HL-60/S4 treated with phorbol 12-myristate 13-acetate at 8.2 ng/mL for 4 days and 3 days (cell line): ENCODE data around the gene OSBPL1A.

Source experiments
- in situ Hi-C: fragments of 300-500 bp; cut with MboI; formaldehyde crosslinking; loops from 2 replicates; pipeline ENCODE4 v1.15.0; 2022; ENCODE audit warnings: low sequenced_read_pairs

Gene OSBPL1A

GRCh38 chr18:24397694-24398368 is at the start of gene OSBPL1A:
Gene OSBPL1A (minus strand): TSS chr18:24397824. CDS start chr18:24377533, 20,291 bp downstream.
- in situ Hi-C loops = no loop called here

DNA sequence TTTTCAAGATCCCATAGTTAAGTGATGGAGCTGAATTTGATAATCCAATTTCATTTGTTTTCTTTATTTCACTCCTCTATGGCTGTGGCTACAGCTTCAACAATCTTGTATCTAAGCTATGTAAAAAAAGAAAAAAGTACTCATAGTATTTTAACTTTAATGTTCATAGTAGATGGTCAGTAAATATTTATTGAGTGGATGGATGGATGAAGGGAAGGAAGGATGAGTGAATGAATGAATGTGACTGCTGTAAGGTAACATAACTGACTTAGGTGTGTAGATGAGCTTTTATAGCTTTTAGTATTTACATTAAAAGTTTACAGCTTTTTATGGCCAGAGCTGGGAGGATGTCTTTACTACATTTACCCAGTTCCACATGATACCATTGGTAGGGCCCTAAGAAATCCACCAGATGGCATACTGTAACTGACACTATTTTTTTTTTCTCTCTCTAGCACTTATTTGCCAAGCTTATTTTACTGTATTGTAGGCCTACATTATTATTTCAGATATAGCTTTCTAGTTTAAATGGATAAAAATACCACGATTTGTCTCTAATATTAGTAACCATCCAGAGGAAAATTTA is 49.4 kb upstream of the OSBPL1A start:
- in situ Hi-C loops = no loop called here

DNA sequence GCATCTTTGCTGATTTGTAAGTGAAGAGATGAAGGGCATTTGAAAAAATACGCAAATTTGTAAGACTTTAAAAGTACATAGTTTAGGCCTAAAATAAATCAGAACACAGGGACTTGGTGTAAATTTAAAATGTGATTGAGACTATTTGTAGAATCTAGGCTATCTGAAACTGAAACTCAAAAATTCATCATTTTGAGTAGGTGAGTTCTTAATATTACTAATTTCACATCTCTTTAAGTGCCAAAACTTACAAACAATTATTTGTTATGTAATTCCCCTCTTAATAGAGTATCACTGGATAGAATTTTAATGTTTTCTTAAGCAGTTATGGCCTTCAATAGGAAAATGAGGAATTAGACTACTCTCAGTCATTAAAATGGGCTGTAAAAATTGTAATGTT is 48.8 kb upstream of the OSBPL1A start:
- in situ Hi-C loops = no loop called here

DNA sequence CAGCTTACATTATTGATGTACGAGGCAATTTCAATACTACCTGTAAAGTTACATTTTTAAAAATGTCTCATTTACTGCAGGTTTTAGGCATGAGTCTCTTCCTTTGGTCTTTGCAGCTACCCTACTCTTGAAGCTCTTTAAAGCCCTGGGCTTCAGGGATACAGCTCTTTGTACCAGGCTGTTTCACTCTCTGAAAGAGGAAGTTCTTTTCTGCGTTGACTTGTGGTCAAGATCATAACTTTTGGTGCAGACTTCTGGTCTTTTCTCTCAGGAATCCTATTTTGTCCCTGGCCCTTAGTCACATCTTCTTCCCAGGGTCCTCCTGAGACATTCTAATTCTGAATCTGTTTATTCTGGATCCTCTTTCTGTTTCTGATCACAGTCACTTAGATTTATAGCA is 46.2 kb upstream of the OSBPL1A start:
- in situ Hi-C loops = no loop called here

- in situ Hi-C loops = no loop called here
These were observed 39.3 kb upstream of the OSBPL1A start for GRCh38 chr18:24436939-24437338.

GRCh38 chr18:24432618-24433017 is 35.0 kb upstream of the OSBPL1A start:
- in situ Hi-C loops = no loop called here

DNA sequence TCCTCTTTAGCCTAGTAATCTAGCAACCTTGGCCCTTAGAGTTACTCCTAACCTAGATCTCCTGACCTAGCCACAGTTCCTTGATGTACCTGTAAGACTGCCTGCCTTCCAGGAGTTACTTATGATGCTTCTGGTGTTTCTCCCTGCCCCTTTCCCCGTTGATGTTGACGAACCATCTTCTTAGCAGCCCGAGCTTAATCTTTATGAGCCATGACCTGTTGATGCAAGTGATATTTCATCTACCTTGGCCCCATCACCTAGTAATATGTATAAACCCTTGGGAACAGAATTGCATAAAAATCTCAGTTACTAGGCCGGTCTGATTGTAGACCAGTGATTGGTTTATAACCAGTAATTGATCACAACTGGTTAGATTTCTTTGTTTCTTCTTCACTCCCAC is 31.6 kb upstream of the OSBPL1A start:
- in situ Hi-C loops = no loop called here

DNA sequence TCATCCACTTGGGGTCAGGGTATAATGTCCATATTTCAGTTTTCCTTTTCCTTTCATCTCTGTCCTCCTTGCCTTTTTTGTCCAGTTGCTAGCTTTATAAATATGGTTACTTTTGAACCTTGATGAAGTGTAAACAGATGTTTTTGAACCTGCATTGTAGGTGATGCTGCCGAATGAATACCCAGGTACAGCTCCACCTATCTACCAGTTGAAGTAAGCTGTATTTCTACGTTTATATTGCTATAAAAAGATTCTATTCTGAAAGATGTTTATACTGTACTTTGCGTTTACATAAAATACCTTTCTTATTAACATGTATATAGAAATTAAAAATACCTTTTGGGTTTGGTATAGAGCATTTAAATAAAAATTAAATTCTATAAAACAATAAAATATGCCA is 31.1 kb upstream of the OSBPL1A start:
- in situ Hi-C loops = no loop called here

GRCh38 chr18:24427484-24427883 is 29.9 kb upstream of the OSBPL1A start:
- in situ Hi-C loops = no loop called here

DNA sequence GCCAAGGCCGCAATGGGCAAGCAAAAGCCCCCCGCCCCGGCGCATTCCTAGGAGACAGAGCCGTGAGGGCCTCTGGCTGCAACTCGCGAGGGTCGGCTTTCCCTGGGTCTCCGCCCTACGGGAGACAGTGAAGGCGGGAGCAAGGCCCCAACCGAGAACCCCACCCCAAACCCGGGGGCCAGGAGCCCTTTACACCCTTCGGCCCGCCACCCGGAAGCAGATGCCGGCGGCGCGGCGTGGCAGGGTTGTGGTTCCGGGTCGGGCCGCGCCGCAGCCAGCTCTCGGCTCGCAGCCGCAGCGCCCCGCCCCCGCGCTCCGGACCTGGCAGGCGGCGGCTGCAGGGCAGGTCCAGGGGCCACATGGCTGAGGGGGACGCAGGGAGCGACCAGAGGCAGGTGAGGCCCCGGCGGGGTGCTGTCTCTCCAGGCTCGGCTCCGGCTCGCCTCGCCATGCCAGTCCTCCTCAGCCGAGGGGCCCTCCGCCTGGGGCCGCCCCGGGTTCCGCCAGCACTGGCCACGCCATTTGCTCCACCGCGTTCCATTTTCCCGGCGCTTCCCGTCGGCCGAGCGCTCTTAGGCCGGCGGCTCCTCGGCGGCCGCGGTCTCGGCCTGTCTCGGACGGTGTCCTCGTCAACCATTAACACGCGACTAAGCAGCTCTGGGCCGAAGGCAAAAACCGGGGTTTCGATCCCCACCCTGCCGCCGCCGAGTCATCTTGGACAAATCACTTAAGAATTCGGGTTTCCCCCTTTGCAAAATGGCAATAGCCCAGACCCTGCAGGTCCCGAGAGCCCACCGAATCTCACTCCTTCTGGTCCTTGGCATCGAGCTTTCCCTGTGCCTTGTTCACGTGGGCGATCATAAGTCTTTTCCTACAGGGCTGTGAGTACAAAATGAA is 29.0 kb upstream of the OSBPL1A start, which contains the start of gene IMPACT:
Gene IMPACT, plus strand, starts transcription at position 273 of the 897 bp plus-strand sequence. Its CDS starts 87 bp downstream, at position 360.
- in situ Hi-C loops = no loop called here

DNA sequence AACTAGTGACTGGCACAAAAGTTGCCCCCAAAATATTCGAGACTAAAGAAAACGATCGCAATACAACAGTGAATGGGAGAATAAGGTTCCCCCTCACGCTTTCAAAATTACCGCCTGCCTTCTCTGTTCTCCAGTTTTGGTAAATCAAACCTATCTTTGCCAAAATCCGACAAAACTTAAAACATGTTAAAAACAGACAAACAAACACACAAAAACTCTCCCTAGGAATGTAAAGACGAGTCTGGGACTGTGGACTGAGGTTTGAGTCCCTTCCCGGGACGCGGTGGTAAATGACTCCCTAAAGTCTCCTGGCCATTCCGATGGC is 28.4 kb upstream of the OSBPL1A start:
- in situ Hi-C loops = no loop called here

DNA sequence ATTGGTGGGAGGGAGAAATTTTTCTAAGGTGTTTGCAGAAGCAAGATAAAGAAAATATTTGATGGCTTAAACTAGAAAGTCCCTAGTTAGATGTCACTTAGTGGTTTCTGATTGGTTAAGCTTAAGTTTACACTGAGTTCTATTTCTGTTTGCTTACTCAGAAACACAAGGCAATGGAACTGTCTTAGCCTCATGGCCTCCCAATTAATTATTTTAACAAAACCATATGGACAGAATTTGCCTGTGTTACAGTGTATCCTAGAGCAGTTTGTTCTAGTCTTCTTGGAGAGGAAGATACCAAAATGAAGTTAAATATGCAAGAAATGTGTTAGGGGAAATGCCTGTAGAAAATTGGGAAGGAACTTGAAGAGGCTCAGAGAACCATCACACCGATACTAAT is 24.2 kb upstream of the OSBPL1A start:
- in situ Hi-C loops = no loop called here

- in situ Hi-C loops = no loop called here
These were observed 22.9 kb upstream of the OSBPL1A start for GRCh38 chr18:24420551-24420950.

- in situ Hi-C loops = no loop called here
These were observed 19.9 kb upstream of the OSBPL1A start for GRCh38 chr18:24417480-24417879.

GRCh38 chr18:24414349-24415003 is 16.9 kb upstream of the OSBPL1A start:
- in situ Hi-C loops = no loop called here

- in situ Hi-C loops = no loop called here
These were observed 15.5 kb upstream of the OSBPL1A start for GRCh38 chr18:24413148-24413547.

DNA sequence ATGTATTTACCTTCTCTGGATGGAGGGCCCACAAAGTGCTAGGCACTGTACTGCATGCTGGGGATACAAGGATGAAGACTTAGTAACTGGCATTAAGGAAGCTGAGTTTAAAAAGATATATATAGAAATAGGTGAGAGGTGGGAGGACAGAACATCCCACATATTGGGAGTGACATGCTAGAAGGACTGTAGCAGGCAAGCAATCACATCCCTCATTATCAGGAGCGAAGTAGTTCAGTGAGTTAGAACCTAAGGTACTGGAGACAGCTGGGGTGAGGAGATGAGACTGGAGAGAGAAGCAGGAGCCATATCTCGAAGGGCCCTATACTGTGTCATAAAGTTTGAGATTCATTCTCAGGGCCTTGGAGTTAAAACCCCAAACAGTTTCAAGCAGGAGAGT is 10.9 kb upstream of the OSBPL1A start:
- in situ Hi-C loops = no loop called here

GRCh38 chr18:24404591-24404990 is 7.0 kb upstream of the OSBPL1A start:
- in situ Hi-C loops = no loop called here

GRCh38 chr18:24403076-24403475 is 5.5 kb upstream of the OSBPL1A start:
- in situ Hi-C loops = no loop called here

GRCh38 chr18:24402209-24402785 is 4.7 kb upstream of the OSBPL1A start:
- in situ Hi-C loops = no loop called here

- in situ Hi-C loops = no loop called here
These were observed 3.0 kb upstream of the OSBPL1A start for GRCh38 chr18:24400587-24400986.
